ENCODE results near the gene CPE.
A peak's percentile ranks its signal among the peaks of the same experiment; 100 is the strongest.
"Not testable (repeated sequence)": the region's sequence is repeated elsewhere in the genome, so short reads cannot be mapped to it uniquely, and the experiment has no call there.

Gene CPE

GRCh38 chr4:165472943-165473676 is 94.3 kb downstream of the CPE start:
- no peak for DNase-seq

DNA sequence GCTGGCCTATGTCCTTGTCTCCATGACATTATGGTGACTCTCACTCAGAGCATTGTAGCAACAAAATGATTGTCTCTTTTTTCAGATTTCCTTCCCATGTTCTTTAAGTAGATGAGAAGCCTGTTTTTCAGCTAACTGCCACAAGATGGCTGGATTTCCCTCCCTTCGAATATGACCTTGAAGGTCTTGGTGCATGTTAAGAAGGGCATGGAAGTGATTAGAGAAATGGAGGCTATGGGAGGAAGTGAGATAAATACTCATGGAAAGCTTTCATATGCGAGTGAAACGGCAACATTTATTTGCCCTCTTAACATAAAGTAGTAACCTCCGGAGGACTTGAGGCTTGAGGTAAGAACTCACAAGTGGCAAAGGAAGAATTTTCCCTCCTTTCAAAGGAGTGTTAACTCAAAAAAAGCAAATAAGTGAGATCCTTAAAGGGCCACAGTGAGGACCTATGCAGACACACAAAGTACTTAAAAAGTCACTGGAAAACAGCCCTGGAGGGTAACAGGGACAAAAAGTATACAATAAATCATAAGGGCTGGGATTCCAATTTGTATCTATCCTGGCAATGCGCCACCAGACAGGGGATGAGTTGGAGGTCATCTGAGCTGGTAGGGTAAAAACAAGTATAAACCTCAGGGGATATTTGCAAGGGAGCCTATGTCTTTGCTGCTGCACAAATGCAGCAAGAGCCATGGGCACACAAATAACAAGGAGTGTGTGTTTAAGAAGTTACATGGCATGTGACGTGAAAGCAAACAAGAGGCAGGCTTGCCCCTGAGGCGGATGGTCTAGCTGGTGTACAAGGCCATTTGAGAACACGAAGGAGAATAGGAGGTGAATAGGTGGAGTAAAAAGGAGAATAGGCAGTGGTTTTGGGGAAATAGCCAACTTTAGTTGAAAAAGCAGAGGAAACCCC is 96.2 kb downstream of the CPE start:
- no peak for DNase-seq

DNA sequence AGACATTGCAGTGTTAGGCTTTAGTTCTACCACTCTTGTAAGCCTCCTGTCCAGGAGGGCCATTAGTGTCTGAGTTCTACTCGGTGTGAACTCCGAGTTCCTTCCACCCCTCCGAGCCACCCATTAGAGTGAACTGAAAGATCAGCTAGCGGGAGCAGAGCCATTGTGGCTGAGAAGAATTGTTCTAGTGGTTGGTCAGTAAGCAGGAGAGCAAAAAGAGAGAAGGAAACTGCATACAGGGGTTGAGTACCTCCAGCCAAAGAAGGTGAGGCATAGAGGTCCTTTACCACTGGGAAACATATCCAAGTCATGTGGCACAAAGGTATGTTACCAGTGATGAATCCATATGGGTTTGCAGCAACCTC is 96.9 kb downstream of the CPE start:
- DNase-seq: no peak

- no peak for DNase-seq
These were observed 97.6 kb downstream of the CPE start for GRCh38 chr4:165476214-165477098.

DNA sequence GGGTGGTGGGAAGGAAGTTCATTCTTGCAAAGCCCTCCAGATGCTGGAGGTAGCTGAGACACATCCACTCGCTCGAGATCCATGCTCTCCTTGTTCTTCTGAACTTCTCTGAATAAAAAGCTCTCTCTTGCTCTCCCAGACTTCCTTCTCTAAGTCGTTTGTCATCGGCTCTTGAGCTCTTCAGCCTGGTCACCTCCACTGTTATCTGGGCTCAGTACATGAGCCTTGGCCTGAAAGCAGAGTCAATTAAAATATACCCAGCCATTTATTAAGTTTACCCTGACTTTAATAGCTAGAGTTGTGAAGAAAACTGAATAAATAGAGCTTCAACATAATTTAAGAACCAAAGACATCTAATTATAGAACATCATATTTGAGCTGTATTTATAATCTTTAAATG is 99.0 kb downstream of the CPE start:
- DNase-seq: no peak

- DNase-seq: no peak
These were observed 99.5 kb downstream of the CPE start for GRCh38 chr4:165478260-165478659.

DNA sequence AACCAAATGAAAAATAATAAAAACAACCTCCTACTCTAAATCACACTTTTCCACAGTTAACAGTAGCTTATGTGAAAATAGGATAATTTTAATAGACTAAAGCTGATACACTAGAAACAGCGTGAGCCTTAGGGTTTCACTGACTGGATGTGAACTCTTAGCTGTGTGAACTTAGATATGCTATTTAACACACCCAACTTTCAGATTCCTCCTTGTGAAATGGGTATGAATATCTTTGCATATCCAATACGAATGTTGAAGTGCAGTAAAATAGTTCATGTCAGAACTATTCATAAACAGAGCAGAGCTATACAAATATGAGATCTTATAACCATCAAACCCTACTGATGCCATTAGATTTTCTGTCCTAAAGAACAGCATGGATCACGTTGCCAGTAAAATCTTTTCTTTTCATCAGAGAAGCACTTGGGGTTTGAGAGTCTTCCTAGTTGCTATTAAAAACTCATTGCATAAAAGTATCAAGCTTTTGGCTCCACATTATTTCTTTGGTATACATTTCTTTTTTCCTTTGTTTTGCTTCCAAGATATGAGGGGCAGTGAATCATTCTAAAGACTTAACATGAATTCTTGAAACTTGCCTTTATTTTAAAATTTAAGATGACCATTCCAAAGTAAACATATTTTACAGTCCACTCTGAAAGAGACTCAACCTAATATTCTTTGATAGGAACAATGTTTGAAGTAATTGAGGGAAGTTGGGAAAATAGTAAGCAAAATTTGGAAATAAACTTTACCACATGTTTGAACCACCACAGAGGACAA is 102.4 kb downstream of the CPE start:
- no peak for DNase-seq

- no peak for DNase-seq
These were observed 111.0 kb downstream of the CPE start for GRCh38 chr4:165489786-165490185.

- DNase-seq: not testable (repeated sequence)
These were observed 113.8 kb downstream of the CPE start for GRCh38 chr4:165492583-165492982.

- DNase-seq: peak; percentile 67
These were observed 114.6 kb downstream of the CPE start for GRCh38 chr4:165493359-165493758.

- no peak for DNase-seq
These were observed 124.4 kb downstream of the CPE start for GRCh38 chr4:165502916-165503907.

GRCh38 chr4:165504184-165504583 is 125.4 kb downstream of the CPE start:
- no peak for DNase-seq

GRCh38 chr4:165505958-165506837 is 127.4 kb downstream of the CPE start:
- no peak for DNase-seq

GRCh38 chr4:165506849-165507248 is 128.0 kb downstream of the CPE start:
- DNase-seq: no peak

DNA sequence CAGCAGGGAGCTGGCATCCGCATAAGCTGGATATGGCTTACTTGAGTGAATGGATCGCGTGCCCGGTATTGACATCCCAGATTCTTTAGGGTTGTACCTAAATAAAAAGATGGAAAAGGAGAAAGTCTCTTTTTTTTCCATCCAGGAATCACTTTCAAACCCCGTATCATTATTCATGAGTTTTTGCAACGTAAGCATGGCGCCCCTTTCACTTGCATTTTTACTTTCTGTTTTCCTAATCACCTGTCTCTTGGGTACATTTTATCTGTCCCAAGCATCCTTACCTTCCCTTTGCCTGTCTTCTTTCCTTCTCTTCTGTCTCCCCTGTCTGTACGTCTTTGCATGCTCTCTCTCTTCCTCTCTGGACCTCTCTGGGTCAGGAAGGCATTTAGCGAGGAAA is 128.6 kb downstream of the CPE start:
- no peak for DNase-seq

DNA sequence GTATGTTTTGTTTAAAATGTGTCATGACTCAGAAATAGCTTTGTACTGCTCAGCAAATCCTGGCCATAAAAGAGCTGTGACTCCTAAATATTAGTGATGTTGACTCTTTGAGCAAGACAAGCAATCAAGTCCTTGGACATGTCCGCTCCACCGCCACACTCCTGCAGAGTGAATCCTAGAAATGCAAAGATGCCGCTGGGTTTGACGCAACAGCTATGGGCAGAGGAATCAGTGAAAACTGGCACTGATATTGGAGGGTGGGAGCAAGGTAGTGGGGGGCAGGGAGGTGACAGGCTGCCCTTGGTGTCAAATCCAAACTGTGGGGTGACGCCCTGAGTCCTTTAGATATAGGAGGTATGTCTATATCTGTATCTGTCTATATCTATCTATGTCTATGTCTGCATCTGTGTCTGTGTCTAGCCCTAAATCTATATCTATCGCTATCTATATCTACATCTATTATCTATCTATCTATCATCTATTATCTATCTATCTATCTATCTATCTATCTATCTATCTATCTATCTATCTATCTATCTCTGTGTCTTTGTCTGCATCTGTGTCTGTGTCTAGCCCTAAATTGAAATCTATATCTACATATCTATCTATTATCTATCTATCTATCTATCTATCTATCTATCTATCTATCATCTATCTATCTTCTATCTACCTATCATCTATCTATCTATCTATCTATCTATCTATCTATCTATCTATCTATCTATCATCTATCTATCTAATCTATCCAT is 129.7 kb downstream of the CPE start:
- no peak for DNase-seq

DNA sequence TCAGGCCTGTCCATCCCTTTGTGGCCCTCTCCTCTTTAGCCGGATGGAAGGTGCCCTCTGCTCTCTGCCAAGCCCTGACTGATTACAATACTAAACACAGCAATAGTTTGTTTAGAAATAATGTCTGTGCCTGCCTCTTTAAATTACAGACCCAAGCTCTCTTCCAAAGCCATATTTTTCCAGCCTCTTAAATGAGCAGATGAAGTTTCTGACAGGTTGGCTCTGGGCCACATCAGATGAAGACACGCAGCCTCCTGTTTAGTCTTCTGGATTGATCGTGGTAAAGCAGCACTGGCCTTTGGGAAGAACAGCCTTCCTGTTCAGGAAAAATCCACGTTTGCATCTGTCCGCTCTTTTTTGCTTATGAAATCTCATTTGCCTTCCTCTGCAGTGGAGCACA is 133.6 kb downstream of the CPE start:
- no peak for DNase-seq

GRCh38 chr4:165514739-165515138 is 135.9 kb downstream of the CPE start:
- no peak for DNase-seq

- DNase-seq: no peak
These were observed 136.4 kb downstream of the CPE start for GRCh38 chr4:165515201-165515600.
